Measurements from ENCODE around the gene C11orf98. TPM values are rescaled to one million over a fixed set of nuclear protein-coding genes. Genes with fewer than 3 reads are reported as not detected.
A peak's percentile ranks its signal among the peaks of the same experiment; 100 is the strongest.
"Not testable (repeated sequence)": the region's sequence is repeated elsewhere in the genome, so short reads cannot be mapped to it uniquely, and the experiment has no call there.

C11orf98 gene
- total RNA-seq, 6 donors from 2014 or later = 16.8 to 42.0 (median 30.6) TPM

- H3K9me3 ChIP-seq = no peaks in the 10 kb centered on the region
- peaks cover 0 to 8% (median 0%) of the 10 kb centered on the region in 4 donors for H3K4me1 ChIP-seq
- peaks cover 3 to 43% (median 32%) of the 10 kb centered on the region in 4 donors for H3K36me3 ChIP-seq
- no peak overlapping the region for H3K4me3 ChIP-seq
- TF ChIP-seq POLR2AphosphoS5 (IDR thresholded peaks at IDR 0.05) (peak in 1 of 2 donors; percentile 23), EP300 (IDR thresholded peaks at IDR 0.05) (no peak), POLR2A (IDR thresholded peaks at IDR 0.05) (no peak), CTCF (IDR thresholded peaks at IDR 0.05) (peak; percentile 57 to 80 (median 66))
- H3K27me3 ChIP-seq = no peaks in the 10 kb centered on the region
- 45 to 53% methylated on average over 14 of the region's 14 CpGs for WGBS, 2 donors
- ATAC-seq (ENCODE audit: low FRiP score in 2 of 2) (peak; percentile 87 to 88), DNase-seq (peak in 1 of 2 donors; percentile 86)
- H3K27ac ChIP-seq = no peak overlapping the region
These were observed 29.6 kb upstream of the C11orf98 start for GRCh38 chr11:62694455-62695167.

GRCh38 chr11:62693624-62694023 lies 28.6 kb upstream of the C11orf98 start:
- not testable (repeated sequence) for H3K4me3 ChIP-seq; DNase-seq; H3K27ac ChIP-seq; H3K9me3 ChIP-seq; H3K4me1 ChIP-seq; H3K27me3 ChIP-seq; ATAC-seq (ENCODE audit: low FRiP score in 2 of 2)
- peaks cover 3 to 44% (median 32%) of the 10 kb centered on the region in 4 donors for H3K36me3 ChIP-seq
- WGBS, 2 donors = 65 to 81% methylated on average over 4 of the region's 4 CpGs

- H3K36me3 ChIP-seq = peaks cover 3 to 40% (median 32%) of the 10 kb centered on the region in 4 donors
- TF ChIP-seq EP300 (IDR thresholded peaks at IDR 0.05) (no peak), POLR2AphosphoS5 (IDR thresholded peaks at IDR 0.05) (no peak), CTCF (IDR thresholded peaks at IDR 0.05) (no peak), POLR2A (IDR thresholded peaks at IDR 0.05) (no peak)
- peak within 1 kb of the TSS in 2 of 4 donors; percentile 22 to 34 for H3K4me3 ChIP-seq
- H3K4me1 ChIP-seq = peaks cover 0 to 13% (median 4%) of the 10 kb centered on the region in 4 donors
- peaks cover 0 to 10% (median 7%) of the 10 kb centered on the region in 4 donors for H3K27me3 ChIP-seq
- 76 to 77% methylated on average over 11 of the region's 11 CpGs for WGBS, 2 donors
- peak; percentile 35 to 94 for ATAC-seq (ENCODE audit: low FRiP score in 2 of 2)
- H3K9me3 ChIP-seq = no peaks in the 10 kb centered on the region
- DNase-seq = no peak
- peak within 1 kb of the TSS in 1 of 4 donors; percentile 39 for H3K27ac ChIP-seq
These were observed 24.6 kb upstream of the C11orf98 start, which contains the start of gene LRRN4CL for GRCh38 chr11:62689421-62690183. Gene LRRN4CL (minus strand): TSS chr11:62689530. CDS start chr11:62688508, 1,022 bp downstream.

GRCh38 chr11:62688491-62688890 lies 23.5 kb upstream of the C11orf98 start:
- H3K27me3 ChIP-seq = peaks cover 0 to 10% (median 7%) of the 10 kb centered on the region in 4 donors
- H3K9me3 ChIP-seq = no peaks in the 10 kb centered on the region
- no peak overlapping the region for H3K27ac ChIP-seq
- 49 to 62% methylated on average over 1 of the region's 1 CpG for WGBS, 2 donors
- ATAC-seq (ENCODE audit: low FRiP score in 2 of 2) (no peak), DNase-seq (no peak)
- peak overlapping the region in 2 of 4 donors; percentile 22 to 34 for H3K4me3 ChIP-seq
- peaks cover 3 to 38% (median 32%) of the 10 kb centered on the region in 4 donors for H3K36me3 ChIP-seq
- peaks cover 0 to 10% (median 4%) of the 10 kb centered on the region in 4 donors for H3K4me1 ChIP-seq
- TF ChIP-seq POLR2AphosphoS5 (IDR thresholded peaks at IDR 0.05) = no peak
- no peak for TF ChIP-seq EP300 (IDR thresholded peaks at IDR 0.05)
- no peak for TF ChIP-seq POLR2A (IDR thresholded peaks at IDR 0.05)
- no peak for TF ChIP-seq CTCF (IDR thresholded peaks at IDR 0.05)
